ENCODE measurements around the gene TNNI3. TPM values are rescaled to one million over a fixed set of nuclear protein-coding genes. Genes with fewer than 3 reads are reported as not detected.

Gene TNNI3
- total RNA-seq, 1 experiment from 2014 or later = 14.6 TPM

DNA sequence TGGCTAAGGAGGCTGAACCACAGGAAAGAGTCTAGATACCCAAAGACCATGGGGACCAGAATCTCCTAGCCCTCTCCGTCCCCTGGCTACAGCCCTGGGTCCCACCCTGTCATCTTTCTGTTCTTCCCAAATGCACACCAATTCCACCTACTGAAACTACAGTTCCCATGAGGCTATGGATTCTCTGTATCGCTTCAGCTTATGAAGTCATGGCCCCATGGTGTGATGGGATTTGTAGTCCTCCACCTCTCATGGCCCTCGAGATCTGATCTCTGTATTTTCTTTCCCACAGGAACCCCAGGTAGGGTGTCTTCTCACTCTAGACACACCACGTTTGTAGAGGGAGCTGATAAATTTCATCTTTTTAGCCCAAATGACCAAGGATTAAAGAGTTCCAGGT, 40.0 kb upstream of the TNNI3 start:
- BruUV-seq (replicated peaks) = no TSS peak
- Histone ChIP-seq H3K4me3 (ENCODE audit: low read depth in 2 of 2, low read length in 2 of 2) (no peak overlapping the region), H3K36me3 (ENCODE audit: control insufficient read depth, insufficient read depth, low read length) (peaks cover 12% of the 10 kb centered on the region; the same call in 1 of the 2 replicates), H3K27ac (ENCODE audit: low read length) (no peak overlapping the region), H3K4me1 (ENCODE audit: control insufficient read depth, insufficient read depth, low read length) (no peaks in the 10 kb centered on the region), H3K9me3 (ENCODE audit: control insufficient read depth, insufficient read depth, low read depth, low read length) (no peaks in the 10 kb centered on the region), H3K27me3 (ENCODE audit: control insufficient read depth, insufficient read depth, low read length) (no peaks in the 10 kb centered on the region)
- TF ChIP-seq SIN3A (IDR thresholded peaks at IDR 0.05; ENCODE audit: borderline replicate concordance, insufficient read depth, low read depth, low read length) (no peak), POLR2AphosphoS5 (IDR thresholded peaks at IDR 0.05; ENCODE audit: low read depth, low read length) (no peak), TCF7L2 (IDR thresholded peaks at IDR 0.05; ENCODE audit: low read depth, low read length) (no peak)
- TF ChIP-seq, protein P1, sequence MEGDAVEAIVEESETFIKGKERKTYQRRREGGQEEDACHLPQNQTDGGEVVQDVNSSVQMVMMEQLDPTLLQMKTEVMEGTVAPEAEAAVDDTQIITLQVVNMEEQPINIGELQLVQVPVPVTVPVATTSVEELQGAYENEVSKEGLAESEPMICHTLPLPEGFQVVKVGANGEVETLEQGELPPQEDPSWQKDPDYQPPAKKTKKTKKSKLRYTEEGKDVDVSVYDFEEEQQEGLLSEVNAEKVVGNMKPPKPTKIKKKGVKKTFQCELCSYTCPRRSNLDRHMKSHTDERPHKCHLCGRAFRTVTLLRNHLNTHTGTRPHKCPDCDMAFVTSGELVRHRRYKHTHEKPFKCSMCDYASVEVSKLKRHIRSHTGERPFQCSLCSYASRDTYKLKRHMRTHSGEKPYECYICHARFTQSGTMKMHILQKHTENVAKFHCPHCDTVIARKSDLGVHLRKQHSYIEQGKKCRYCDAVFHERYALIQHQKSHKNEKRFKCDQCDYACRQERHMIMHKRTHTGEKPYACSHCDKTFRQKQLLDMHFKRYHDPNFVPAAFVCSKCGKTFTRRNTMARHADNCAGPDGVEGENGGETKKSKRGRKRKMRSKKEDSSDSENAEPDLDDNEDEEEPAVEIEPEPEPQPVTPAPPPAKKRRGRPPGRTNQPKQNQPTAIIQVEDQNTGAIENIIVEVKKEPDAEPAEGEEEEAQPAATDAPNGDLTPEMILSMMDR (IDR thresholded peaks at IDR 0.05) = no peak
- TF ChIP-seq, protein P2, sequence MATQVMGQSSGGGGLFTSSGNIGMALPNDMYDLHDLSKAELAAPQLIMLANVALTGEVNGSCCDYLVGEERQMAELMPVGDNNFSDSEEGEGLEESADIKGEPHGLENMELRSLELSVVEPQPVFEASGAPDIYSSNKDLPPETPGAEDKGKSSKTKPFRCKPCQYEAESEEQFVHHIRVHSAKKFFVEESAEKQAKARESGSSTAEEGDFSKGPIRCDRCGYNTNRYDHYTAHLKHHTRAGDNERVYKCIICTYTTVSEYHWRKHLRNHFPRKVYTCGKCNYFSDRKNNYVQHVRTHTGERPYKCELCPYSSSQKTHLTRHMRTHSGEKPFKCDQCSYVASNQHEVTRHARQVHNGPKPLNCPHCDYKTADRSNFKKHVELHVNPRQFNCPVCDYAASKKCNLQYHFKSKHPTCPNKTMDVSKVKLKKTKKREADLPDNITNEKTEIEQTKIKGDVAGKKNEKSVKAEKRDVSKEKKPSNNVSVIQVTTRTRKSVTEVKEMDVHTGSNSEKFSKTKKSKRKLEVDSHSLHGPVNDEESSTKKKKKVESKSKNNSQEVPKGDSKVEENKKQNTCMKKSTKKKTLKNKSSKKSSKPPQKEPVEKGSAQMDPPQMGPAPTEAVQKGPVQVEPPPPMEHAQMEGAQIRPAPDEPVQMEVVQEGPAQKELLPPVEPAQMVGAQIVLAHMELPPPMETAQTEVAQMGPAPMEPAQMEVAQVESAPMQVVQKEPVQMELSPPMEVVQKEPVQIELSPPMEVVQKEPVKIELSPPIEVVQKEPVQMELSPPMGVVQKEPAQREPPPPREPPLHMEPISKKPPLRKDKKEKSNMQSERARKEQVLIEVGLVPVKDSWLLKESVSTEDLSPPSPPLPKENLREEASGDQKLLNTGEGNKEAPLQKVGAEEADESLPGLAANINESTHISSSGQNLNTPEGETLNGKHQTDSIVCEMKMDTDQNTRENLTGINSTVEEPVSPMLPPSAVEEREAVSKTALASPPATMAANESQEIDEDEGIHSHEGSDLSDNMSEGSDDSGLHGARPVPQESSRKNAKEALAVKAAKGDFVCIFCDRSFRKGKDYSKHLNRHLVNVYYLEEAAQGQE (IDR thresholded peaks at IDR 0.05; ENCODE audit: insufficient read depth in 1 of 2, low read depth in 2 of 2, low read length in 1 of 2) = no peak
- ChIA-PET CTCF (no interaction called here), POLR2A (interaction anchor here (0.7 kb wide), 1 partner anchor 9 kb away, joined by 4 read pairs; no protein-coding TSS in a partner anchor)
- in situ Hi-C loops (cut with HindIII; ENCODE audit: low pct_unique_long_range_greater_than_20kb, low sequenced_read_pairs) (no loop called here), intact Hi-C loops (cut with micrococcal nuclease; ENCODE audit: unreplicated experiment) (no loop called here)
- no peak for DNase-seq (ENCODE audit: low read depth, low spot score)
- peak; percentile 75 for ATAC-seq

DNA sequence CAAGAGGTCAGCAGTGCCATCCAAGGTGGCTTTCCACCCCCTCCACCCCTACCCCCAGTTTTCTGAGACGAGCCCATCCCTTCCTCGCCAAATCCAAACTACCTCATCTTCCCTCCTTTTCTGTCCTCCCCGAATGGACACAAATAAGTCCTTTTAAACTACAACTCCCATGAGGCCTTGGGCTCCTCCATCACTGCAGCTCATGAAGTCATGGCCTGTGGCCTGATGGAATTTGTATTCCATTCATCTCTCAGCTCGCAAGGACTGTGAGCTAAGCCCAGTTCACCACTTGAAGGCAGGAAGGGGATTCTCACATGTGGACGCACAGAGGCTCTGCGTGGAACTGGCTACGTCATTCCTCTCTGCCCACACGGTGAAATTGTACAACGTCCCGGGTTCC, 39.3 kb upstream of the TNNI3 start:
- in situ Hi-C loops (cut with HindIII; ENCODE audit: low pct_unique_long_range_greater_than_20kb, low sequenced_read_pairs) = no loop called here
- H3K4me1 ChIP-seq (ENCODE audit: control insufficient read depth, insufficient read depth, low read length) = no peaks in the 10 kb centered on the region
- ChIA-PET POLR2A (no interaction called here), CTCF (no interaction called here)
- ATAC-seq (peak; percentile 76), DNase-seq (ENCODE audit: low read depth, low spot score) (no peak)
- intact Hi-C loops (cut with micrococcal nuclease; ENCODE audit: unreplicated experiment) = no loop called here
- no peaks in the 10 kb centered on the region for H3K9me3 ChIP-seq (ENCODE audit: control insufficient read depth, insufficient read depth, low read depth, low read length)
- no peak for TF ChIP-seq TCF7L2 (IDR thresholded peaks at IDR 0.05; ENCODE audit: low read depth, low read length)
- no peak for TF ChIP-seq POLR2AphosphoS5 (IDR thresholded peaks at IDR 0.05; ENCODE audit: low read depth, low read length)
- TF ChIP-seq SIN3A (IDR thresholded peaks at IDR 0.05; ENCODE audit: borderline replicate concordance, insufficient read depth, low read depth, low read length) = no peak
- TF ChIP-seq, protein P1 (IDR thresholded peaks at IDR 0.05) = no peak
- TF ChIP-seq, protein P2 (IDR thresholded peaks at IDR 0.05; ENCODE audit: insufficient read depth in 1 of 2, low read depth in 2 of 2, low read length in 1 of 2) = no peak
- no TSS peak for BruUV-seq (replicated peaks)
- H3K4me3 ChIP-seq (ENCODE audit: low read depth in 2 of 2, low read length in 2 of 2) = no peak overlapping the region
- H3K27me3 ChIP-seq (ENCODE audit: control insufficient read depth, insufficient read depth, low read length) = no peaks in the 10 kb centered on the region
- no peak overlapping the region for H3K27ac ChIP-seq (ENCODE audit: low read length)
- H3K36me3 ChIP-seq (ENCODE audit: control insufficient read depth, insufficient read depth, low read length) = peaks cover 12% of the 10 kb centered on the region; the same call in 1 of the 2 replicates

All from Panc1 (cell line).